B cell (primary cell): ENCODE results near the gene POGZ. TPM values are rescaled to one million over a fixed set of nuclear protein-coding genes. Genes with fewer than 3 reads are reported as not detected.
"Not testable (repeated sequence)": the region's sequence is repeated elsewhere in the genome, so short reads cannot be mapped to it uniquely, and the experiment has no call there.

Experiments used
- ATAC-seq: fragments of 200-7000 bp; cut with Tn5 transposase; one replicate; pipeline ENCODE4 v1.10.0; 2021; ENCODE audit warnings: low read depth, mild to moderate bottlenecking, moderate number of reproducible peaks, moderate library complexity
- CTCF ChIA-PET: fragments of 350-600 bp; sonication (Branson Sonifier 250); formaldehyde crosslinking; loops from one replicate; lab custom pipeline; 2021; ENCODE audit warnings: antibody characterized with exemption, inconsistent platforms; lab: Charles Lee
- POLR2A ChIA-PET: fragments of 350-600 bp; sonication (Branson Sonifier 250); formaldehyde crosslinking; loops from one replicate; lab custom pipeline; 2021; ENCODE audit warnings: antibody characterized with exemption; lab: Charles Lee
- DNase-seq: peaks from one replicate; pipeline ENCODE4 v3.0.0; 2013
- H2AFZ ChIP-seq: 2 replicates; pipeline ENCODE4 v1.6.1; 2012; ENCODE audit warnings: mild to moderate bottlenecking, low read depth, low read length; ENCODE audit not compliant: insufficient read depth, poor library complexity, severe bottlenecking
- H3K27ac ChIP-seq, 2 donors: 1 replicate in 1 of 2; 2 replicates in 1 of 2; pipeline ENCODE4 v1.5.1; 2012 to 2013; ENCODE audit warnings: low read length in 2 of 2, mild to moderate bottlenecking in 2 of 2, moderate library complexity in 1 of 2
- H3K27me3 ChIP-seq, 4 experiments: fragments of 200-600 bp in 1 of 4; sonication (generic) in 1 of 4; replicated peaks in 1 of 4; 1 replicate in 2 of 4; 2 replicates in 2 of 4; pipeline versions ENCODE4 v1.6.1 to v1.7.0; 2013 to 2016; ENCODE audit warnings: low read length in 3 of 4, mild to moderate bottlenecking in 2 of 4, mixed read lengths in 1 of 4, moderate library complexity in 1 of 4; ENCODE audit not compliant: insufficient read depth in 4 of 4, control insufficient read depth in 3 of 4; ENCODE audit errors: control extremely low read depth in 1 of 4
- H3K36me3 ChIP-seq, 2 experiments: replicated peaks in 1 of 2; 1 replicate in 1 of 2; 2 replicates in 1 of 2; pipeline versions ENCODE4 v1.6.1 to v1.7.1; 2013; ENCODE audit warnings: low read length in 1 of 2; ENCODE audit not compliant: insufficient read depth in 2 of 2, control insufficient read depth in 1 of 2; ENCODE audit errors: control extremely low read depth in 1 of 2, extremely low read depth in 1 of 2
- H3K4me1 ChIP-seq, 2 donors: fragments of 200-600 bp in 1 of 2; sonication (generic) in 1 of 2; 1 replicate in 1 of 2; 2 replicates in 1 of 2; pipeline versions ENCODE4 v1.5.1 to v1.6.1; 2013 to 2017; ENCODE audit warnings: low read length in 2 of 2; ENCODE audit not compliant: control insufficient read depth in 2 of 2, insufficient read depth in 2 of 2
- H3K4me2 ChIP-seq: replicated peaks from 2 replicates; pipeline ENCODE3; 2012; ENCODE audit warnings: mild to moderate bottlenecking, low read depth, low read length; ENCODE audit not compliant: poor library complexity, severe bottlenecking
- H3K4me3 ChIP-seq, 5 experiments: fragments of 200-600 bp in 1 of 5; sonication (generic) in 1 of 5; 1 replicate in 3 of 5; 2 replicates in 2 of 5; pipeline versions ENCODE4 v1.5.1 to v1.7.0; 2011 to 2016; ENCODE audit warnings: low read length in 4 of 5, mild to moderate bottlenecking in 4 of 5, low read depth in 2 of 5, control low read depth in 1 of 5, moderate library complexity in 1 of 5; ENCODE audit not compliant: insufficient read depth in 1 of 5; ENCODE audit errors: control extremely low read depth in 1 of 5, extremely low read depth in 1 of 5
- H3K79me2 ChIP-seq: fragments of 200-600 bp; sonication (generic); one replicate; pipeline ENCODE4 v1.6.0; 2016; ENCODE audit warnings: low read length; ENCODE audit not compliant: control insufficient read depth, insufficient read depth
- H3K9ac ChIP-seq: fragments of 200-600 bp; sonication (generic); 2 replicates; pipeline ENCODE4 v1.6.1; 2017; ENCODE audit warnings: mild to moderate bottlenecking, low read length, moderate library complexity
- H3K9me3 ChIP-seq, 3 donors: one replicate each; pipeline versions ENCODE4 v1.6.1 to v1.7.1; 2013; ENCODE audit warnings: low read length in 2 of 3; ENCODE audit not compliant: control insufficient read depth in 2 of 3, insufficient read depth in 1 of 3; ENCODE audit errors: control extremely low read depth in 1 of 3
- H4K20me1 ChIP-seq: 2 replicates; pipeline ENCODE4 v1.6.0; 2012; ENCODE audit warnings: mild to moderate bottlenecking, low read length; ENCODE audit not compliant: insufficient read depth, control insufficient read depth, poor library complexity, severe bottlenecking
- H3K27ac Mint-ChIP-seq: one replicate; pipeline ENCODE4 v1.8.0; 2021; ENCODE audit warnings: mixed read lengths
- H3K27me3 Mint-ChIP-seq: one replicate; pipeline ENCODE4 v1.8.0; 2021; ENCODE audit warnings: mixed read lengths
- H3K4me1 Mint-ChIP-seq: one replicate; pipeline ENCODE4 v1.8.0; 2021; ENCODE audit warnings: mixed read lengths
- H3K4me3 Mint-ChIP-seq: one replicate; pipeline ENCODE4 v1.8.0; 2021; ENCODE audit warnings: mixed read lengths
- H3K9me3 Mint-ChIP-seq: one replicate; pipeline ENCODE4 v1.8.0; 2022; ENCODE audit warnings: mixed read lengths; ENCODE audit not compliant: insufficient read depth
- CTCF ChIP-seq: fragments of 200-600 bp; IDR thresholded peaks from one replicate; pipeline ENCODE4 v1.8.0; 2022; ENCODE audit warnings: antibody characterized with exemption, mild to moderate bottlenecking
- EZH2 ChIP-seq: IDR thresholded peaks from 2 replicates; pipeline ENCODE4 v1.6.1; 2012; ENCODE audit warnings: borderline replicate concordance, low read depth, mild to moderate bottlenecking, moderate library complexity, low read length; ENCODE audit not compliant: insufficient read depth, poor library complexity, severe bottlenecking
- WGBS: methylation state at CpG from one replicate; pipeline ENCODE4 v1.1.5; 2013; ENCODE audit warnings: missing lambda C conversion rate; ENCODE audit not compliant: insufficient coverage; 5-methylcytosine and 5-hydroxymethylcytosine counted together
- intact Hi-C: fragments of 100-400 bp; cut with micrococcal nuclease; formaldehyde crosslinking; loops from one replicate; pipeline ENCODE4 v1.10.0; 2022
- polyA plus RNA-seq: library from polyadenylated mRNA; depleted of rRNA; stranded (reverse); fragments of >200 nt; gene quantifications from 2 replicates; pipeline ENCODE4 v1.2.3, GENCODE V29; 2012
- total RNA-seq, 2 donors: library from RNA; stranded (reverse); fragments of 120-200 nt in 1 of 2; gene quantifications; 1 replicate in 1 of 2; 2 replicates in 1 of 2; pipeline versions ENCODE4 v1.2.3 to v1.2.4, GENCODE V29; 2013 to 2022

Gene POGZ
- total and polyA plus RNA-seq, 2 donors (not counting 1 experiment from before 2014, with no cell fraction given) = 50.2 to 194 TPM

DNA sequence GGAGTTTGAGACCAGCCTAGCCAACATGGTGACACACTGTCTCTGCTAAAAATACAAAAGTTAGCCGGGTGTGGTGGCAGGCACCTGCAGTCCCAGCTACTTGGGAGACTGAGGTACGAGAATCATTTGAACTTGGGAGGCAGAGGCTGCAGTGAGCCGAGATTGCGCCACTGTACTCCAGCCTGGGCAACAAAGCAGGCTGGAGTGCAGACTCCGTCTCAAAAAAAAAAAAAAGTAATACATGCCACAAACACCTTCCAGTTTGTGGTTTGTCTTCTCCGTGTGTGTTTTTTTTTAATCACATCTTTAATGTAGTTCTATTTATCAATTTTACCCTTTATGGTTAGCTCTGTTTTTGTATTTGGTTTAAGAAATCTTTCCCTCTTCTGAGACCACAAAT lies 22.3 kb downstream of the POGZ start:
- DNase-seq (no peak), ATAC-seq (no peak)
- no peak overlapping the region for H3K4me3 Mint-ChIP-seq
- H3K9ac ChIP-seq = no peak overlapping the region
- POLR2A ChIA-PET = interaction anchor here (0.6 kb wide), 1 partner anchor 140 kb away, joined by 12 read pairs; no protein-coding TSS in a partner anchor
- H3K27me3 ChIP-seq = no peaks in the 10 kb centered on the region
- intact Hi-C loops = no loop called here
- TF ChIP-seq CTCF (no peak), EZH2 (no peak)
- H3K4me2 ChIP-seq = no peak overlapping the region
- H3K4me1 ChIP-seq = peaks cover 5 to 7% of the 10 kb centered on the region in 2 donors
- no peak overlapping the region for H3K27ac Mint-ChIP-seq
- H3K4me1 Mint-ChIP-seq = peaks cover 38% of the 10 kb centered on the region
- no peak overlapping the region for H3K27ac ChIP-seq
- CTCF ChIA-PET = no interaction called here
- H3K9me3 Mint-ChIP-seq = no peaks in the 10 kb centered on the region
- WGBS = 100% methylated on average over 2 of the region's 6 CpGs
- H3K79me2 ChIP-seq = peaks cover 98% of the 10 kb centered on the region
- peaks cover 0 to 29% of the 10 kb centered on the region in 2 experiments for H3K36me3 ChIP-seq
- H4K20me1 ChIP-seq = peaks cover 77% of the 10 kb centered on the region
- H3K9me3 ChIP-seq = no peaks in the 10 kb centered on the region
- no peak overlapping the region for H2AFZ ChIP-seq
- no peak overlapping the region for H3K4me3 ChIP-seq
- H3K27me3 Mint-ChIP-seq = no peaks in the 10 kb centered on the region

- Histone ChIP-seq H3K4me3 (no peak overlapping the region), H2AFZ (no peak overlapping the region), H3K27ac (no peak overlapping the region), H3K9me3 (no peaks in the 10 kb centered on the region), H4K20me1 (peaks cover 74% of the 10 kb centered on the region), H3K4me2 (no peak overlapping the region), H3K36me3 (peaks cover 0 to 18% of the 10 kb centered on the region in 2 experiments), H3K27me3 (no peaks in the 10 kb centered on the region), H3K79me2 (peaks cover 97% of the 10 kb centered on the region), H3K4me1 (peaks cover 5 to 7% of the 10 kb centered on the region in 2 donors), H3K9ac (no peak overlapping the region)
- Mint-ChIP-seq H3K27ac (no peak overlapping the region), H3K27me3 (no peaks in the 10 kb centered on the region), H3K4me1 (peaks cover 29% of the 10 kb centered on the region), H3K4me3 (no peak overlapping the region), H3K9me3 (no peaks in the 10 kb centered on the region)
- CTCF ChIA-PET = interaction anchor here (0.6 kb wide), 1 partner anchor 133 kb away, joined by 3 read pairs; no protein-coding TSS in a partner anchor
- intact Hi-C loops = no loop called here
- TF ChIP-seq EZH2 = no peak
- TF ChIP-seq CTCF = no peak
- POLR2A ChIA-PET = no interaction called here
- no CpG with 5 or more reads among the region's 3 CpGs for WGBS
- no peak for ATAC-seq
- no peak for DNase-seq
These were observed 24.1 kb downstream of the POGZ start for GRCh38 chr1:151435174-151435573.

- ATAC-seq, CTCF ChIA-PET: not testable (repeated sequence)
These were observed 25.5 kb downstream of the POGZ start for GRCh38 chr1:151433827-151434226.

More at GRCh38 chr1:151433827-151434226, 25.5 kb downstream of the POGZ start:
- H3K27me3 ChIP-seq, H3K9ac ChIP-seq, H3K27me3 Mint-ChIP-seq, H3K4me2 ChIP-seq, H3K4me3 ChIP-seq, H3K9me3 ChIP-seq, H3K27ac Mint-ChIP-seq, H3K4me1 ChIP-seq, H2AFZ ChIP-seq, H3K27ac ChIP-seq, DNase-seq, H3K4me3 Mint-ChIP-seq, H3K9me3 Mint-ChIP-seq, intact Hi-C loops, POLR2A ChIA-PET: not testable (repeated sequence)
- 96% methylated on average over 5 of the region's 5 CpGs for WGBS
- H4K20me1 ChIP-seq = peaks cover 76% of the 10 kb centered on the region
- H3K4me1 Mint-ChIP-seq = peaks cover 23% of the 10 kb centered on the region
- H3K79me2 ChIP-seq = peaks cover 85% of the 10 kb centered on the region
- peaks cover 0 to 23% of the 10 kb centered on the region in 2 experiments for H3K36me3 ChIP-seq
